ENCODE results near the gene TNFSF18. TPM values are rescaled to one million over a fixed set of nuclear protein-coding genes. Genes with fewer than 3 reads are reported as not detected.

The TNFSF18 gene
- total RNA-seq, 4 donors from 2014 or later = 0.87 to 3.9 (median 2.1) TPM; not detected in 1

- 73 to 89% methylated on average over 1 of the region's 1 CpG for WGBS, 2 donors
- H3K36me3 ChIP-seq = no peaks in the 10 kb centered on the region
- DNase-seq = no peak
- intact Hi-C loops (cut with DNase I) = no loop called here
- no peak overlapping the region for H3K27ac ChIP-seq
- no peaks in the 10 kb centered on the region for H3K4me1 ChIP-seq
- no peaks in the 10 kb centered on the region for H3K27me3 ChIP-seq
- H3K9me3 ChIP-seq = no peaks in the 10 kb centered on the region
- TF ChIP-seq POLR2A (IDR thresholded peaks at IDR 0.05) (no peak), CTCF (IDR thresholded peaks at IDR 0.05) (no peak)
- no peak overlapping the region for H3K4me3 ChIP-seq
Observed at GRCh38 chr1:172991674-172992400, 58.9 kb downstream of the TNFSF18 start.

- Histone ChIP-seq H3K9me3 (no peaks in the 10 kb centered on the region), H3K27me3 (no peaks in the 10 kb centered on the region), H3K36me3 (no peaks in the 10 kb centered on the region), H3K27ac (no peak overlapping the region), H3K4me3 (no peak overlapping the region), H3K4me1 (no peaks in the 10 kb centered on the region)
- no peak for TF ChIP-seq CTCF (IDR thresholded peaks at IDR 0.05)
- TF ChIP-seq POLR2A (IDR thresholded peaks at IDR 0.05) = no peak
- no peak for DNase-seq
- intact Hi-C loops (cut with DNase I) = no loop called here
- WGBS, 2 donors = 88 to 91% methylated on average over 3 of the region's 3 CpGs
Observed at GRCh38 chr1:172990598-172991215, 60.0 kb downstream of the TNFSF18 start.

Other genes starting within 250 kb of the TNFSF18 start
- under 1 TPM in 2 of 4 donors, not detected in 2; 0.09 to 0.57 TPM for gene TNFSF4, start 156.4 kb upstream of the TNFSF18 start, total RNA-seq

Measured in esophagus squamous epithelium (tissue), 5 donors.